Prostate gland (tissue), 2 donors: ENCODE data around the gene ACTL8. TPM values are rescaled to one million over a fixed set of nuclear protein-coding genes. Genes with fewer than 3 reads are reported as not detected.

Source experiments
- DNase-seq: peaks from one replicate; pipeline ENCODE4 v3.0.0-alpha.2; 2019; ENCODE audit warnings: low spot score
- H3K27ac ChIP-seq, 2 donors: fragments of 200-600 bp; sonication (generic); 2 replicates each; pipeline ENCODE4 v1.5.1; 2017 to 2019
- H3K27me3 ChIP-seq: fragments of 200-600 bp; sonication (generic); replicated peaks from 2 replicates; pipeline ENCODE4 v1.5.1; 2019; ENCODE audit not compliant: insufficient read depth
- H3K36me3 ChIP-seq, 2 donors: fragments of 200-600 bp; sonication (generic); 1 replicate in 1 of 2; 2 replicates in 1 of 2; pipeline versions ENCODE4 v1.5.1 to v1.8.1; 2017 to 2019
- H3K4me1 ChIP-seq: fragments of 200-600 bp; sonication (generic); replicated peaks from 2 replicates; pipeline ENCODE4 v1.5.1; 2019
- H3K4me3 ChIP-seq, 2 donors: fragments of 200-600 bp; sonication (generic); 2 replicates each; pipeline ENCODE4 v1.5.1; 2017 to 2019
- H3K9me3 ChIP-seq: fragments of 200-600 bp; sonication (generic); 2 replicates; pipeline ENCODE4 v1.5.1; 2017
- CTCF ChIP-seq, 4 experiments: fragments of 200-600 bp in 2 of 4; fragments of 450-650 bp in 2 of 4; sonication (generic) in 2 of 4; IDR thresholded peaks; 1 replicate in 3 of 4; 2 replicates in 1 of 4; pipeline ENCODE4 v1.5.1; 2016 to 2019; ENCODE audit warnings: antibody characterized with exemption in 4 of 4, mild to moderate bottlenecking in 2 of 4, moderate library complexity in 2 of 4
- POLR2A ChIP-seq: fragments of 450-650 bp; IDR thresholded peaks from one replicate; pipeline ENCODE4 v1.6.1; 2016; ENCODE audit warnings: antibody characterized with exemption, mild to moderate bottlenecking
- POLR2AphosphoS5 ChIP-seq: sonication (generic); formaldehyde crosslinking; IDR thresholded peaks from one replicate; pipeline ENCODE4 v1.6.1; 2017; ENCODE audit warnings: antibody characterized with exemption
- WGBS: methylation state at CpG from one replicate; pipeline ENCODE4 v1.1.5; 2018; 5-methylcytosine and 5-hydroxymethylcytosine counted together
- intact Hi-C: fragments of 100-400 bp; cut with DNase I; formaldehyde crosslinking; loops from one replicate; pipeline ENCODE4 v1.14.2; 2022
- total RNA-seq, 2 donors: library from RNA; depleted of rRNA; stranded (reverse); fragments of >200 nt; gene quantifications; one replicate each; pipeline ENCODE4 v1.1.0, GENCODE V29; 2016

ACTL8 gene
- total RNA-seq, 2 donors from 2014 or later = 5.9 TPM; not detected in 1

DNA sequence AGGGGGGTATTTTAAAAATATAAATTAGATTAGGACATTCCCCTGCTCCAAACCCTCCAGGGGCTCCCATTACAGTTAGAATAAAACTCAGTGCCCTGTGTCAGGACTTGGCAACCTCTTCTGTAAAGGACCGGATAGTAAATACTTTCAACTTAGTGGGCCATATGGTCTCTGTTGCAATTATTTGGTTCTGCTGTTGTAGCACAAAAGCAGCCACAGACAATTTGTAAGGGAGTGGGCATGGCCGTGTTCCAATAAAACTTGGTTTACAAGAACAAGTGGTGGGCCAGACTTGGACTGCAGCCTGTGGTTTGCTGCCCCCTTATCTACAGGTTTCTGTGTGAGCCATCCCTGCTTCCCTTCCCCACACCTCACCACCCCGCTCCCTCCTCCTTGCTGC lies 92.0 kb downstream of the ACTL8 start:
- no peak for DNase-seq
- Histone ChIP-seq H3K27me3 (peaks cover 2% of the 10 kb centered on the region), H3K27ac (no peak overlapping the region), H3K9me3 (no peaks in the 10 kb centered on the region), H3K4me3 (no peak overlapping the region), H3K36me3 (no peaks in the 10 kb centered on the region), H3K4me1 (no peaks in the 10 kb centered on the region)
- intact Hi-C loops = no loop called here
- TF ChIP-seq POLR2A = no peak
- TF ChIP-seq CTCF (IDR thresholded peaks at IDR 0.05) = no peak
- no peak for TF ChIP-seq POLR2AphosphoS5
- WGBS = 31% methylated on average over 3 of the region's 3 CpGs

- DNase-seq = no peak
- Histone ChIP-seq H3K27ac (no peak overlapping the region), H3K4me1 (no peaks in the 10 kb centered on the region), H3K4me3 (no peak overlapping the region), H3K9me3 (no peaks in the 10 kb centered on the region), H3K36me3 (no peaks in the 10 kb centered on the region), H3K27me3 (peaks cover 2% of the 10 kb centered on the region)
- 83% methylated on average over 3 of the region's 3 CpGs for WGBS
- TF ChIP-seq POLR2A (no peak), POLR2AphosphoS5 (no peak), CTCF (IDR thresholded peaks at IDR 0.05) (no peak)
- intact Hi-C loops = no loop called here
These were observed 94.1 kb downstream of the ACTL8 start for GRCh38 chr1:17849216-17849615.

GRCh38 chr1:17851056-17851455 lies 95.9 kb downstream of the ACTL8 start:
- H3K4me1 ChIP-seq = no peaks in the 10 kb centered on the region
- H3K27ac ChIP-seq = no peak overlapping the region
- WGBS = 75% methylated on average over 8 of the region's 8 CpGs
- H3K9me3 ChIP-seq = no peaks in the 10 kb centered on the region
- no peak for DNase-seq
- TF ChIP-seq POLR2A (no peak), CTCF (IDR thresholded peaks at IDR 0.05) (no peak), POLR2AphosphoS5 (no peak)
- intact Hi-C loops = no loop called here
- H3K36me3 ChIP-seq = no peaks in the 10 kb centered on the region
- no peak overlapping the region for H3K4me3 ChIP-seq
- no peaks in the 10 kb centered on the region for H3K27me3 ChIP-seq

DNA sequence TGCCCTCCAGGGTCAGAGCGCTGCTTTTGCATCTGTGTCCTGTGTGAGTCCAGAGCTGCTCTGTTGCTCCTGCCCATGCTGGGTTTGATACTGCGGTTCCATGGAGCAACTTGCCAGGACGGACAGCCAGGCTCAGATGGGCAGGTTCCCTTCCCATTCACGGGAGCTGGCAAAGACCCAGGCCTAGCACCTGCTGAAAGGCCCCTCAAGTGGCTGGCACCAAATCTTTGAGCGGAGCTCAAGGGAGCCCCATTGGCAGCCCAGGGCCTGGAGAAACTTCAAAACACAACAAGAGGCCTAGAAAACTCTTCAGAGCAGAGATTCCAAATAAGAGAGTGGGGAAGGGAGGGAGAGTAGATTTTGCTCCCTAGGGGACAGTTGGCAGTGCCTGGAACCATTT lies 97.2 kb downstream of the ACTL8 start:
- 61% methylated on average over 4 of the region's 5 CpGs for WGBS
- H3K4me3 ChIP-seq = no peak overlapping the region
- intact Hi-C loops = no loop called here
- TF ChIP-seq CTCF (IDR thresholded peaks at IDR 0.05) (no peak), POLR2A (no peak), POLR2AphosphoS5 (no peak)
- no peaks in the 10 kb centered on the region for H3K9me3 ChIP-seq
- H3K27me3 ChIP-seq = no peaks in the 10 kb centered on the region
- H3K36me3 ChIP-seq = no peaks in the 10 kb centered on the region
- no peaks in the 10 kb centered on the region for H3K4me1 ChIP-seq
- H3K27ac ChIP-seq = no peak overlapping the region
- no peak for DNase-seq

DNA sequence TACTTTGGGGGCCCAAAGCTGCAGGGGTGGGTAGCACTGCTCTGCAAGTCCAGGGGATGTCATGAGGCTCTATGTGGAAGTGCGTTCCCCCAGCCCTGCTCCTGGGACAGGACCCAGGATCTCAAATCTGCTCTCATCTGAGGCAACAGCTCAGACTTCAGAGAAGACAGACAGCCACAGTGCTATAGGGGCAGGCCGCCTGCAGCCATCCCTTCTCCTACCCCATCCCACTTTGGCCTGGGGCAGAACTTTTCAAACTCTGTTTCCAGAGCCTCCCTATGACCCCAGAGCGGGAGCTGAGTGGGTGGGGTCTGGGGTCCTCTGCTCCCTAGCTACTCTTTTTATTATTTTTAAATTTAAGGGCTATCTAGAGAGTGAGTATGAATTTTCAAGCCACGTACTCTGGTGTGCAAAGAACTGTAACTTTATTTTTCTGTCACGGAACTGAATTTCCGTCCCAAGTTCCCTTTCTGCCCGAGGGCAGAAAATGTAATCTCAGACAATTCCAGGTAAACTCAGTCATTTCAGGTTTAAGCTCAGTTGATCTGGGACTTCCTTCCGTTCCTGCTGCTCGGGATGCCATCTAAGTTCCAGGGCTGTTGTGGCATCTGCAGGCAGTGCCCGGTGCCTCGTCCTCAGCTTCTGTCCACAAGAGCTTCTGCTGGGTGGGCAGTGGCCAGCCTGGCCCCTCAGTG lies 98.3 kb downstream of the ACTL8 start:
- H3K36me3 ChIP-seq = no peaks in the 10 kb centered on the region
- intact Hi-C loops = no loop called here
- H3K9me3 ChIP-seq = no peaks in the 10 kb centered on the region
- no peaks in the 10 kb centered on the region for H3K27me3 ChIP-seq
- no peak overlapping the region for H3K4me3 ChIP-seq
- no peaks in the 10 kb centered on the region for H3K4me1 ChIP-seq
- no peak overlapping the region for H3K27ac ChIP-seq
- WGBS = 61% methylated on average over 11 of the region's 11 CpGs
- no peak for DNase-seq
- TF ChIP-seq POLR2A = no peak
- TF ChIP-seq CTCF (IDR thresholded peaks at IDR 0.05) = no peak
- no peak for TF ChIP-seq POLR2AphosphoS5
